HG03439 (cell line): Measurements from ENCODE around the gene FNTB.

Experiments used
- ATAC-seq: cut with Tn5 transposase; IDR thresholded peaks from one replicate; pipeline ENCODE4 v1.9.1; 2021; ENCODE audit warnings: mild to moderate bottlenecking, moderate library complexity; ENCODE audit not compliant: unreplicated experiment

FNTB gene

GRCh38 chr14:65110525-65110924, 123.8 kb downstream of the FNTB start:
- ATAC-seq = no peak
